ENCODE measurements around the gene APOBEC2.

APOBEC2 gene

DNA sequence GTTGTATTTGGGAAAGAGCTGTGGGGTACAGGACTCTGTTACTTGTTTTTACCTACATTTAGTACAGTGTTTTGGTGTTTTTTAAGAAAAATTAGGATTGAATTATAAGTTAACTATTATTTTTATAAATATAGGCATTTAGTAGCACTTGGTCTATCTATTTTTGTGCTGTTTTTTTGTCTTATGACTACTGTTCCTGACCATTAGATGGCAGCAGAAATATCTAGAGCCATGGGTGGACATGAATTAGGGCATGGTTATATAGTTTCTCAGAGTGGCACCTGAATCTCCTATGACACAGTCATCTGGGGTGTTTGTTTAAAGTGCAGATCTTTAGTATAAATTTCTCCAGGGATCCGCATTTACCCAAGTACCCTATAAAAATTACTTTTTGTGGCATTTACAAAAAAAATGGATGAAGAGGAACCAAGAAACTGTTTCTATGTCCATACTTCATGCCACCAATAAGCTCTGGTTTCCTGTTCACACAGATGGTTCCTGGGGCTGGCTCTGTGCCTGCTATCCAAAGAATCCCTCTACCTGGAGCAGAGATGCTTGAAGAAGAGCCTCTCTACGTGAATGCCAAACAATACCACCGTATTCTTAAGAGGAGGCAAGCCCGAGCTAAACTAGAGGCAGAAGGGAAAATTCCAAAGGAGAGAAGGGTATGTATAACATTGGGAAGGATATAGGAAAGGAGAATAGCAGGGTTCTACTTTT is 39.6 kb downstream of the APOBEC2 start:
- Histone ChIP-seq H3K9me3 (ENCODE audit: control insufficient read depth in 1 of 2, low read length in 2 of 2) (no peaks in the 10 kb centered on the region), H3K4me1 (ENCODE audit: control insufficient read depth in 1 of 2, insufficient read depth in 2 of 2, low read length in 2 of 2) (no peaks in the 10 kb centered on the region), H3K27me3 (ENCODE audit: low read depth, low read length) (no peaks in the 10 kb centered on the region), H3K36me3 (ENCODE audit: control insufficient read depth in 1 of 2, insufficient read depth in 2 of 2, low read length in 2 of 2) (peaks cover 71 to 83% of the 10 kb centered on the region in 2 donors), H3K27ac (ENCODE audit: low read length) (no peak overlapping the region), H3K4me3 (ENCODE audit: low read depth in 1 of 2, low read length in 2 of 2) (no peak overlapping the region)

DNA sequence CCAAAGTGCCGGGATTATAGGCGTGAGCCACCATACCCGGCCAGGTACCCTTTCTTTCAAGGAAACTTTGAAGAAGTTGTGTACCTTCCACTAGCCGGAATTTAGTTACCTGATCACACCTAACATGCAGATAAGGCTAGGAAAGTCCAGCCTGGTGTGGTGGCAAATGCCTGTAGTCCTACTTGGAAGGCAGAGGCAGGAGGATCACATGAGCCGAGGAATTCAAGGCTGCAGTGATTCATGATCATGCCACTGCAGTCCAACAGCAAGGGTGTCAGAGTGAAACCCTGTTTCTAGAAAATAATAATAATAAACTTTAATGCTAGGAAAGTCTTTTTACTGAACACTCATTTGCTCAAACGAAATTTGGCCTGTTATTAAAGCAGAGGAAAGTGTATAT is 40.7 kb downstream of the APOBEC2 start:
- Histone ChIP-seq H3K4me1 (ENCODE audit: control insufficient read depth in 1 of 2, insufficient read depth in 2 of 2, low read length in 2 of 2) (no peaks in the 10 kb centered on the region), H3K36me3 (ENCODE audit: control insufficient read depth in 1 of 2, insufficient read depth in 2 of 2, low read length in 2 of 2) (peaks cover 82 to 93% of the 10 kb centered on the region in 2 donors), H3K9me3 (ENCODE audit: control insufficient read depth in 1 of 2, low read length in 2 of 2) (no peaks in the 10 kb centered on the region), H3K27me3 (ENCODE audit: low read depth, low read length) (no peaks in the 10 kb centered on the region), H3K27ac (ENCODE audit: low read length) (no peak overlapping the region), H3K4me3 (ENCODE audit: low read depth in 1 of 2, low read length in 2 of 2) (no peak overlapping the region)

DNA sequence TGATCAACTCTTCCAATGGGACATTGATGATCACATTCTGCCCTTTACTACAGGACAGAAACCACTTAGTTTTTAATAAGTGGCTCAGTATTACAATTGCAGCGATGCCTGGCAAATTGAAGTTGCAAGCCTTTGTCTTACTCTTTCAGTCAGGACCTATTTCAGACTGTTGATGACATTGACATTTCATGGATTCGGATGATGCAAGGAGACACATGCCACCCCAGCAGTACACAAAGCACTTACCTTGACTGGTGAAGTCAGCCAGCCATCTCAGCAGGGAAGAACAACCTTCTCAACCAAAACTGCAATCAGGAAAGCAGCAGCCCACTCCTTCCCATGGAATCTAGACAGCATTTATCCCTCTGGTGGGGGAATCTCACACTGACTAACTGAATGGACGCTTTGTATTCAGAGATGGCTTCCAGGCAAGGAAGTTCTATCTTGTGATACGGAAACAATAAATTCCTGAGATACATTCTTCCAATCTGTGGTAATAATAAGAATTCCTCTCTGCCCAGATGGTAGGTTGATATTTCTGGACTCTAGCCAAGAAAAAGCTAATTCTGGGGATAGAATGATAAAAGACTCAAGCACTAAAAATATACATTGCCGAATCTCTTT is 44.6 kb downstream of the APOBEC2 start:
- H3K36me3 ChIP-seq (ENCODE audit: control insufficient read depth in 1 of 2, insufficient read depth in 2 of 2, low read length in 2 of 2), result peaks cover 65 to 72% of the 10 kb centered on the region in 2 donors
- no peaks in the 10 kb centered on the region for H3K27me3 ChIP-seq (ENCODE audit: low read depth, low read length)
- no peaks in the 10 kb centered on the region for H3K9me3 ChIP-seq (ENCODE audit: control insufficient read depth in 1 of 2, low read length in 2 of 2)
- H3K27ac ChIP-seq (ENCODE audit: low read length), result no peak overlapping the region
- H3K4me1 ChIP-seq (ENCODE audit: control insufficient read depth in 1 of 2, insufficient read depth in 2 of 2, low read length in 2 of 2), result no peaks in the 10 kb centered on the region
- H3K4me3 ChIP-seq (ENCODE audit: low read depth in 1 of 2, low read length in 2 of 2), result no peak overlapping the region

DNA sequence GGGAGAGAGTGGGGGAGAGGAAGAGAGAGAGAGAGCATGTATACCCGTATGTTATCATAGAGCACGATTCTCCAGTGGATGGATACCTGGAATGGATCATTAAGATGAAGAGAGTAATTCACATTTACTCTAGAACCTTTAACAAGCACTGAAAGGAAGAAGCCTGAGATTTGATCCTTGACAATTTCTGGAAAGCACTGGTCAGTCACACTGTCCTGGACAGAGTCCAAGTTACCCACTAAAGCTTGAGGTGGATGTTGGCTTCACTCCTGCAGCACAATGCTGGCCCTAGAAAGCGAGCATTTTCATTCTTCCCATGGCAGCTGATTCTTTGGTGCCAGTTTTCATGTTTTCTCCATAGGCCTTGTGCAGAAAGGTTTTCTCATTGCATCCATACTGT is 45.4 kb downstream of the APOBEC2 start:
- Histone ChIP-seq H3K9me3 (ENCODE audit: control insufficient read depth in 1 of 2, low read length in 2 of 2) (no peaks in the 10 kb centered on the region), H3K4me1 (ENCODE audit: control insufficient read depth in 1 of 2, insufficient read depth in 2 of 2, low read length in 2 of 2) (no peaks in the 10 kb centered on the region), H3K4me3 (ENCODE audit: low read depth in 1 of 2, low read length in 2 of 2) (no peak overlapping the region), H3K27me3 (ENCODE audit: low read depth, low read length) (no peaks in the 10 kb centered on the region), H3K36me3 (ENCODE audit: control insufficient read depth in 1 of 2, insufficient read depth in 2 of 2, low read length in 2 of 2) (peaks cover 57 to 65% of the 10 kb centered on the region in 2 donors), H3K27ac (ENCODE audit: low read length) (no peak overlapping the region)

DNA sequence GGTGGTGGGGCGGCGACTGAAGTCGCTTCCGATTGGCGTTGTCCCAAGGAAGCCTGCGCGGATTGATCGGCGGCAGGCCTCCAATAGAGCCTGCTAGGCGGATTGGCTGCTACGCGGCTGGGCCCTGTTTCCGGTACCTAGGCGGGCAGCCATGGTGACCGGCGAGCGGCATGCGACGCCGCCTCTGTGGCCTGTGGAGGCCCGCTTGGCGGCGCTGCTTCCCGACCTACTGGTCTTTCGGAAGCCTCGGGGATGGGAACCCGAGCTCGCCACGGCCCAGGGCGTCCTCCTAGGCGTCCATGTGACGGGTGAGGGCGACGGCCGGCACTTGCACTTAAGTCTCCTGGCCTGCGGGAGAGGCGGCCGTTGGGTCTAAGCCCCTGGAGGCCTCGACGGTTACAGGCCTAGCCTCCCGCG is 47.9 kb downstream of the APOBEC2 start:
- no peak overlapping the region for H3K4me3 ChIP-seq (ENCODE audit: low read depth in 1 of 2, low read length in 2 of 2)
- H3K36me3 ChIP-seq (ENCODE audit: control insufficient read depth in 1 of 2, insufficient read depth in 2 of 2, low read length in 2 of 2), result peaks cover 35 to 40% of the 10 kb centered on the region in 2 donors
- no peak overlapping the region for H3K27ac ChIP-seq (ENCODE audit: low read length)
- no peaks in the 10 kb centered on the region for H3K27me3 ChIP-seq (ENCODE audit: low read depth, low read length)
- no peaks in the 10 kb centered on the region for H3K9me3 ChIP-seq (ENCODE audit: control insufficient read depth in 1 of 2, low read length in 2 of 2)
- no peaks in the 10 kb centered on the region for H3K4me1 ChIP-seq (ENCODE audit: control insufficient read depth in 1 of 2, insufficient read depth in 2 of 2, low read length in 2 of 2)

DNA sequence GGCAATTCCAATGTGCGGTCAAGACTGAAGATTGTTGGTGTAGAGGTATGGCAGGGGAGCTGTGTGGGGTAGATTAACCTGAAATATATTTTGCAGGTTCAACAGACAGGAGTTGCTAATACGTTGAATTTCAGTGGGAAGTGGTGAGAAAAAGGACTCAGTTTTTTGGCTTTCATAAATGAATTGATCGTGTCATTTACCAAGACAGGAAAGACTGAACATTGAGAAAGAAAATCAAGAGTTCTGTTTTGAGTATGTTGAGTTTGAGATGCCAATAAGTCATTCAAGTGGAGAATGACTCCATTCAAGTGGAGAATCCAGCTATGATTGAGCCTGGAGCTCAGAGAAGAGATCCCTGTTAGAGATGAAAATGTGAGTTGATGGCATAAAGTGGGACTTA is 50.8 kb downstream of the APOBEC2 start:
- H3K27ac ChIP-seq (ENCODE audit: low read length), result no peak overlapping the region
- H3K4me1 ChIP-seq (ENCODE audit: control insufficient read depth in 1 of 2, insufficient read depth in 2 of 2, low read length in 2 of 2), result no peaks in the 10 kb centered on the region
- no peak overlapping the region for H3K4me3 ChIP-seq (ENCODE audit: low read depth in 1 of 2, low read length in 2 of 2)
- H3K9me3 ChIP-seq (ENCODE audit: control insufficient read depth in 1 of 2, low read length in 2 of 2), result no peaks in the 10 kb centered on the region
- H3K27me3 ChIP-seq (ENCODE audit: low read depth, low read length), result no peaks in the 10 kb centered on the region
- peaks cover 7 to 13% of the 10 kb centered on the region in 2 donors for H3K36me3 ChIP-seq (ENCODE audit: control insufficient read depth in 1 of 2, insufficient read depth in 2 of 2, low read length in 2 of 2)

DNA sequence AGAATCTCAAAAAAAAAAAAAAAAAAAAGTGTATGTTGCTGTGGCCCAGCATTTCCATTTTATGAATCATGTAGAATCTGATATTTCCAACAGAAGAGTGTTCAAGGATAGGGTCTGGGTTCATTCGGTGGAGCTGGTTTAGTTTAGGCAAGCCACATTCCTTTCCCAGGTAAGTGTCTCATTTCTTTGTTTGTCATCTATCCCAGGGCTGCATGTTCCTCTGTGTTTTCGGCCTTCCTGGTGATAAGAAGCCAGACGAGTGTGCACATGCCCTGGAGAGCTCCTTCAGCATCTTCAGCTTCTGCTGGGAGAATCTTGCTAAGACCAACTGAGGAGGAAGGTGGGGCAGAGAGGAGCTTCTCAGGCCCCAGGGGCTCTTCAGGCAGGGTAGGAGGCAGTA is 58.0 kb downstream of the APOBEC2 start:
- no peak overlapping the region for H3K4me3 ChIP-seq (ENCODE audit: low read depth in 1 of 2, low read length in 2 of 2)
- H3K4me1 ChIP-seq (ENCODE audit: control insufficient read depth in 1 of 2, insufficient read depth in 2 of 2, low read length in 2 of 2), result no peaks in the 10 kb centered on the region
- H3K9me3 ChIP-seq (ENCODE audit: control insufficient read depth in 1 of 2, low read length in 2 of 2), result no peaks in the 10 kb centered on the region
- H3K36me3 ChIP-seq (ENCODE audit: control insufficient read depth in 1 of 2, insufficient read depth in 2 of 2, low read length in 2 of 2), result peaks cover 0 to 4% of the 10 kb centered on the region in 2 donors
- H3K27ac ChIP-seq (ENCODE audit: low read length), result no peak overlapping the region
- no peaks in the 10 kb centered on the region for H3K27me3 ChIP-seq (ENCODE audit: low read depth, low read length)

Measured in muscle layer of duodenum (tissue), 2 donors.